Activated CD4-positive, alpha-beta T cell treated with anti-CD3 and anti-CD28 coated beads for 48 hours (primary cell): Measurements from ENCODE around the gene COPRS.

Experiments used
- DNase-seq: peaks from one replicate; pipeline ENCODE4 v3.0.0-alpha.2; 2020

Gene COPRS

GRCh38 chr17:31858642-31859486, at the start of gene COPRS:
Gene COPRS, minus strand, starts transcription at chr17:31859244. Its CDS starts 45 bp downstream, at chr17:31859199.
- peak; percentile 82 for DNase-seq

GRCh38 chr17:31908386-31908785, 49.3 kb upstream of the COPRS start:
- no peak for DNase-seq

- DNase-seq: no peak
These were observed 48.4 kb upstream of the COPRS start for GRCh38 chr17:31907342-31907962.

GRCh38 chr17:31903401-31903800, 44.4 kb upstream of the COPRS start:
- DNase-seq: no peak

GRCh38 chr17:31902693-31903092, 43.6 kb upstream of the COPRS start:
- DNase-seq: no peak

- no peak for DNase-seq
These were observed 41.8 kb upstream of the COPRS start for GRCh38 chr17:31900877-31901276.

- no peak for DNase-seq
These were observed 29.1 kb upstream of the COPRS start for GRCh38 chr17:31888124-31888523.

- DNase-seq: no peak
These were observed 23.5 kb upstream of the COPRS start for GRCh38 chr17:31882571-31882970.

GRCh38 chr17:31880311-31880710, 21.3 kb upstream of the COPRS start:
- DNase-seq: no peak

- no peak for DNase-seq
These were observed 19.6 kb upstream of the COPRS start for GRCh38 chr17:31878703-31879073.

- DNase-seq: peak; percentile 58
These were observed 19.1 kb upstream of the COPRS start for GRCh38 chr17:31877911-31878702.

- no peak for DNase-seq
These were observed 18.3 kb upstream of the COPRS start for GRCh38 chr17:31877341-31877740.

- no peak for DNase-seq
These were observed 16.0 kb upstream of the COPRS start for GRCh38 chr17:31875081-31875480.

GRCh38 chr17:31869797-31870568, 10.9 kb upstream of the COPRS start:
- DNase-seq: no peak

- DNase-seq: no peak
These were observed 10.0 kb upstream of the COPRS start for GRCh38 chr17:31869031-31869430.

- no peak for DNase-seq
These were observed 504 bp upstream of the COPRS start for GRCh38 chr17:31859487-31860008.

- DNase-seq: no peak
These were observed 963 bp downstream of the COPRS start for GRCh38 chr17:31857920-31858641.

GRCh38 chr17:31856750-31857149, 2.3 kb downstream of the COPRS start:
- no peak for DNase-seq

GRCh38 chr17:31854672-31855071, 4.4 kb downstream of the COPRS start:
- no peak for DNase-seq

- no peak for DNase-seq
These were observed 5.1 kb downstream of the COPRS start for GRCh38 chr17:31853911-31854470.

- no peak for DNase-seq
These were observed 13.8 kb downstream of the COPRS start for GRCh38 chr17:31845291-31845690.
